ENCODE measurements around the gene HS1BP3.
A peak's percentile ranks its signal among the peaks of the same experiment; 100 is the strongest.

- peak in 4 of 6 experiments; percentile 27 to 41 (median 30) for TF ChIP-seq CTCF (IDR thresholded peaks at IDR 0.05)
- TF ChIP-seq POLR2A (IDR thresholded peaks at IDR 0.05), result no peak
Observed at GRCh38 chr2:20682167-20682920, 31.4 kb upstream of the HS1BP3 start.
